Endothelial cell of umbilical vein (primary cell): Measurements from ENCODE around the gene ABCG5. TPM values are rescaled to one million over a fixed set of nuclear protein-coding genes. Genes with fewer than 3 reads are reported as not detected.

ENCODE experiments used
- Bru-seq: library from RNA; stranded (reverse); fragments of 400-500 nt; gene quantifications from one replicate; lab custom pipeline; 2021; lab: Mats Ljungman, UMichigan
- BruChase-seq, 2 experiments: library from RNA; stranded (reverse); fragments of 400-500 nt; gene quantifications; one replicate each; lab custom pipeline; 2021; lab: Mats Ljungman, UMichigan
- BruUV-seq: library from RNA; stranded (reverse); fragments of 400-500 nt; replicated peaks from 2 replicates; lab custom pipeline; 2021; lab: Mats Ljungman, UMichigan
- CTCF ChIA-PET: fragments of 300-600, 350-600 bp; sonication (Branson Sonifier 250); formaldehyde crosslinking; loops from one replicate; lab custom pipeline; 2021; ENCODE audit warnings: antibody characterized with exemption, inconsistent platforms; lab: Charles Lee
- POLR2A ChIA-PET: fragments of 300-600, 350-600 bp; sonication (Branson Sonifier 250); formaldehyde crosslinking; loops from one replicate; lab custom pipeline; 2021; ENCODE audit warnings: antibody characterized with exemption, inconsistent platforms; lab: Charles Lee
- DNase-seq: peaks from one replicate; pipeline ENCODE4 v3.0.0-alpha.2; 2011; ENCODE audit warnings: low read depth, low spot score
- FAIRE-seq: peaks from 2 replicates; lab custom pipeline; 2011; peaks lifted over from hg19 to GRCh38; lab: Jason Lieb, UNC
- H2AFZ ChIP-seq: 2 replicates; pipeline ENCODE4 v1.6.0; 2012; ENCODE audit warnings: low read depth, low read length, control low read depth, inconsistent platforms
- H3K27ac ChIP-seq: 2 replicates; pipeline ENCODE4 v1.5.1; 2011; ENCODE audit warnings: low read depth, mild to moderate bottlenecking, control low read depth, low read length, moderate library complexity; ENCODE audit not compliant: insufficient read depth
- H3K27me3 ChIP-seq, 2 experiments: 2 replicates each; pipeline versions ENCODE4 v1.6.0 to v1.6.1; 2011; ENCODE audit warnings: low read length in 2 of 2, mixed read lengths in 1 of 2; ENCODE audit not compliant: control insufficient read depth in 2 of 2, insufficient read depth in 2 of 2
- H3K36me3 ChIP-seq, 2 experiments: 2 replicates in 1 of 2; 3 replicates in 1 of 2; pipeline ENCODE4 v1.5.1; 2011; ENCODE audit warnings: low read length in 2 of 2, mild to moderate bottlenecking in 1 of 2, moderate library complexity in 1 of 2; ENCODE audit not compliant: control insufficient read depth in 2 of 2, insufficient read depth in 2 of 2; ENCODE audit errors: extremely low read depth in 1 of 2
- H3K4me1 ChIP-seq: 3 replicates; pipeline ENCODE4 v1.5.1; 2011; ENCODE audit warnings: mild to moderate bottlenecking, low read length; ENCODE audit not compliant: control insufficient read depth, insufficient read depth; ENCODE audit errors: extremely low read depth
- H3K4me2 ChIP-seq: 2 replicates; pipeline ENCODE4 v1.6.1; 2011; ENCODE audit warnings: low read length, control low read depth, mixed read lengths; ENCODE audit not compliant: insufficient read depth
- H3K4me3 ChIP-seq, 3 experiments: fragments of 200-600 bp in 1 of 3; sonication (generic), shearing (Covaris generic) in 1 of 3; replicated peaks in 1 of 3; 2 replicates each; pipeline ENCODE4 v1.5.1; 2011 to 2016; ENCODE audit warnings: control low read depth in 3 of 3, low read length in 3 of 3, mild to moderate bottlenecking in 2 of 3, inconsistent platforms in 1 of 3, low read depth in 1 of 3, moderate library complexity in 1 of 3; ENCODE audit not compliant: insufficient read depth in 1 of 3
- H3K79me2 ChIP-seq: 2 replicates; pipeline ENCODE4 v1.6.0; 2012; ENCODE audit warnings: low read length, inconsistent platforms; ENCODE audit not compliant: control insufficient read depth, insufficient read depth
- H3K9ac ChIP-seq: replicated peaks from 2 replicates; pipeline ENCODE3; 2011; ENCODE audit warnings: low read length, control low read depth; ENCODE audit not compliant: insufficient read depth; ENCODE audit errors: extremely low read depth
- H3K9me1 ChIP-seq: replicated peaks from 3 replicates; pipeline ENCODE4 v1.6.0; 2011; ENCODE audit warnings: mild to moderate bottlenecking, low read length; ENCODE audit not compliant: control insufficient read depth, insufficient read depth; ENCODE audit errors: extremely low read depth
- H3K9me3 ChIP-seq: replicated peaks from 2 replicates; pipeline ENCODE4 v1.5.1; 2012; ENCODE audit warnings: low read length, inconsistent platforms; ENCODE audit not compliant: control insufficient read depth, insufficient read depth
- H4K20me1 ChIP-seq: replicated peaks from 2 replicates; pipeline ENCODE3; 2011; ENCODE audit warnings: mild to moderate bottlenecking, low read length; ENCODE audit not compliant: control insufficient read depth, insufficient read depth; ENCODE audit errors: extremely low read depth
- EZH2 ChIP-seq: IDR thresholded peaks from 2 replicates; pipeline ENCODE4 v1.6.1; 2012; ENCODE audit warnings: borderline replicate concordance, low read depth, mild to moderate bottlenecking, moderate library complexity, low read length, inconsistent platforms; ENCODE audit not compliant: severe bottlenecking
- FOS ChIP-seq: IDR thresholded peaks from 2 replicates; pipeline ENCODE4 v1.6.1; 2011; ENCODE audit warnings: mild to moderate bottlenecking, low read length, moderate library complexity, borderline replicate concordance; ENCODE audit not compliant: insufficient read depth
- GATA2 ChIP-seq: IDR thresholded peaks from 2 replicates; pipeline ENCODE4 v1.7.0; 2011; ENCODE audit warnings: low read depth, mild to moderate bottlenecking, moderate library complexity, mixed read lengths, low read length; ENCODE audit not compliant: insufficient read length, insufficient read depth
- JUN ChIP-seq: IDR thresholded peaks from 2 replicates; pipeline ENCODE4 v1.6.1; 2011; ENCODE audit warnings: borderline replicate concordance, low read depth; ENCODE audit not compliant: insufficient read length, insufficient read depth
- MYC ChIP-seq: IDR thresholded peaks from one replicate; pipeline ENCODE4 v1.6.1; 2011; ENCODE audit warnings: mild to moderate bottlenecking, low read depth, low read length
- POLR2A ChIP-seq: IDR thresholded peaks from 2 replicates; pipeline ENCODE4 v1.6.1; 2012; ENCODE audit warnings: low read depth, mild to moderate bottlenecking, control low read depth, low read length
- POLR2AphosphoS5 ChIP-seq: IDR thresholded peaks from 2 replicates; pipeline ENCODE4 v1.6.1; 2012; ENCODE audit warnings: low read depth, mild to moderate bottlenecking, control low read depth, low read length, moderate library complexity; ENCODE audit not compliant: insufficient read depth
- dilution Hi-C: fragments of 300-500 bp; cut with MboI; formaldehyde crosslinking; loops from one replicate; pipeline ENCODE4 v1.15.0; 2019; ENCODE audit warnings: low sequenced_read_pairs; ENCODE audit not compliant: extremely low pct_ligation_motif_present
- intact Hi-C: fragments of 100-400 bp; cut with micrococcal nuclease; formaldehyde crosslinking; loops from one replicate; pipeline ENCODE4 v1.10.0; 2022
- long read RNA-seq: library from polyadenylated mRNA; stranded (forward); transcript quantifications from one replicate; pipeline ENCODE4 v2.0.0, GENCODE V29; 2021
- polyA minus RNA-seq, 3 experiments: library from RNA; depleted of rRNA, polyadenylated mRNA; stranded (reverse); fragments of >200 nt; gene quantifications; 1 replicate in 1 of 3; 2 replicates in 2 of 3; pipeline ENCODE4 v1.2.3, GENCODE V29; 2011
- polyA plus RNA-seq, 4 experiments: library from polyadenylated mRNA; depleted of rRNA in 3 of 4; stranded (reverse) in 3 of 4; unstranded in 1 of 4; fragments of >200 nt; gene quantifications; 2 replicates each; pipeline versions ENCODE4 v1.2.1 to v1.2.3, GENCODE V29; 2011 to 2012; ENCODE audit warnings: missing spikeins in 1 of 4
- total RNA-seq: library from RNA; stranded (reverse); gene quantifications from 2 replicates; pipeline ENCODE4 v1.2.3, GENCODE V29; 2021
- TF ChIP-seq, protein P1 (sequence below): IDR thresholded peaks from 2 replicates; pipeline ENCODE4 v1.6.1; 2011; ENCODE audit not compliant: insufficient read depth, insufficient read length
- TF ChIP-seq, protein P2 (sequence below), 2 donors: IDR thresholded peaks; 1 replicate in 1 of 2; 2 replicates in 1 of 2; pipeline ENCODE4 v1.5.1; 2011; ENCODE audit warnings: low read length in 2 of 2, mild to moderate bottlenecking in 2 of 2, moderate library complexity in 2 of 2, control low read depth in 1 of 2, inconsistent platforms in 1 of 2, low read depth in 1 of 2; ENCODE audit not compliant: insufficient read depth in 1 of 2; ENCODE audit errors: extremely low read depth in 1 of 2

Gene ABCG5
- total RNA-seq (not detected in 2 replicates), polyA plus RNA-seq (not detected in 2 replicates), polyA minus RNA-seq (not detected in 2 replicates), Bru-seq, nascent RNA (not detected), BruChase-seq, experiment 1, labeled RNA remaining after a 6-hour chase (not detected), BruChase-seq, experiment 2, labeled RNA remaining after a 2-hour chase (not detected)
- polyA plus RNA-seq (2011; cell fraction: cytosol; rRNA removed), result not detected in 2 replicates
- not detected in 2 replicates for polyA plus RNA-seq (2011; cell fraction: nucleus; rRNA removed)
- not detected in 2 replicates for polyA plus RNA-seq (2012)
- not detected for polyA minus RNA-seq (2011; cell fraction: cytosol; rRNA and poly(A)+ RNA removed)
- not detected in 2 replicates for polyA minus RNA-seq (2011; cell fraction: nucleus; rRNA and poly(A)+ RNA removed)
- long read RNA-seq, result 0 reads

DNA sequence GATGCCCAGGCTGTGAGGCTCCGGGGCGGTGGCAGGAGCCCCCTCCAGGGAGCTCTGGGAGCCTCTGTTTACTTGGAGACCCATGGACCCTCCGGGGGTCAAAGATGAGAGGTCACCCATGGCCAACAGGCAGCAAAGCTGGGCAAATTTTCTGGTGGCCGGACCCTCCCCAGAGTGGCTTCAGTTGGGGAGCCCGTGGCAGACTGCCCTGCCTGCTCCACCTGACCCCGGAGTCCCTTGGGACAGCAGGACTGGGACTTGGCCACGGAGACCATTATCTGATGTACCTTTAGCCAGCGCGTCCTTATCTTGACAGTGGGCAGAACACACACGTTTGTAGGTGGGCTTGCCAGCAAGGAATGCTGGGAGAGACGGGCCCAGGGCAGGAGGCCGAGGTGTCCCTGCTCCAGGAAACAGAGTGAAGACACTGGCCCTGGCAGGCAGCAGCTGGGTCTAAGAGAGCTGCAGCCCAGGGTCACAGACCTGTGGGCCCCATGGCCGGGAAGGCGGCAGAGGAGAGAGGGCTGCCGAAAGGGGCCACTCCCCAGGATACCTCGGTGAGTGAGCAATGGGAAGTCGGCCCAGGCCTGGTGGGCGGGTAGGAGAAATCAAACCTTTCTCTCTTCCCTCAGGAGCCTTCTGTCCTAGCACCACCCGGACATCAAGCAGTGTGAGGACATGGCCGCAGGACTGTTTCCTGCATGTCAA, at the start of gene ABCG5, which contains the start of gene ABCG8:
TSS of gene ABCG5 (minus strand) at position 280 of the 708 bp plus-strand sequence. CDS start at position 120, 160 bp downstream.
TSS of gene ABCG8 (plus strand) at position 412 of the 708 bp plus-strand sequence. CDS start at position 495, 83 bp downstream.
- TF ChIP-seq EZH2 (no peak), MYC (no peak), GATA2 (no peak), POLR2AphosphoS5 (no peak), FOS (no peak), POLR2A (no peak), JUN (no peak)
- TF ChIP-seq, protein P1, sequence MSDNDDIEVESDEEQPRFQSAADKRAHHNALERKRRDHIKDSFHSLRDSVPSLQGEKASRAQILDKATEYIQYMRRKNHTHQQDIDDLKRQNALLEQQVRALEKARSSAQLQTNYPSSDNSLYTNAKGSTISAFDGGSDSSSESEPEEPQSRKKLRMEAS, result no peak
- TF ChIP-seq, protein P2, sequence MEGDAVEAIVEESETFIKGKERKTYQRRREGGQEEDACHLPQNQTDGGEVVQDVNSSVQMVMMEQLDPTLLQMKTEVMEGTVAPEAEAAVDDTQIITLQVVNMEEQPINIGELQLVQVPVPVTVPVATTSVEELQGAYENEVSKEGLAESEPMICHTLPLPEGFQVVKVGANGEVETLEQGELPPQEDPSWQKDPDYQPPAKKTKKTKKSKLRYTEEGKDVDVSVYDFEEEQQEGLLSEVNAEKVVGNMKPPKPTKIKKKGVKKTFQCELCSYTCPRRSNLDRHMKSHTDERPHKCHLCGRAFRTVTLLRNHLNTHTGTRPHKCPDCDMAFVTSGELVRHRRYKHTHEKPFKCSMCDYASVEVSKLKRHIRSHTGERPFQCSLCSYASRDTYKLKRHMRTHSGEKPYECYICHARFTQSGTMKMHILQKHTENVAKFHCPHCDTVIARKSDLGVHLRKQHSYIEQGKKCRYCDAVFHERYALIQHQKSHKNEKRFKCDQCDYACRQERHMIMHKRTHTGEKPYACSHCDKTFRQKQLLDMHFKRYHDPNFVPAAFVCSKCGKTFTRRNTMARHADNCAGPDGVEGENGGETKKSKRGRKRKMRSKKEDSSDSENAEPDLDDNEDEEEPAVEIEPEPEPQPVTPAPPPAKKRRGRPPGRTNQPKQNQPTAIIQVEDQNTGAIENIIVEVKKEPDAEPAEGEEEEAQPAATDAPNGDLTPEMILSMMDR (IDR thresholded peaks at IDR 0.05; ENCODE audit: extremely low read depth in 1 of 2, insufficient read depth in 1 of 2, low read depth in 1 of 2, low read length in 2 of 2), result no peak
- CTCF ChIA-PET, result no interaction called here
- Histone ChIP-seq H3K4me3 (no peak within 1 kb of the TSS), H3K27me3 (peaks cover 3% of the 10 kb centered on the region in 2 experiments), H3K4me2 (no peak within 1 kb of the TSS), H3K9ac (no peak within 1 kb of the TSS), H3K9me3 (no peaks in the 10 kb centered on the region), H3K36me3 (no peaks in the 10 kb centered on the region), H4K20me1 (no peaks in the 10 kb centered on the region), H3K27ac (no peak within 1 kb of the TSS), H3K79me2 (no peaks in the 10 kb centered on the region), H3K9me1 (no peaks in the 10 kb centered on the region), H2AFZ (no peak within 1 kb of the TSS), H3K4me1 (no peaks in the 10 kb centered on the region)
- BruUV-seq, result no TSS peak
- intact Hi-C loops (no loop called here), dilution Hi-C loops (no loop called here)
- DNase-seq, result no peak
- FAIRE-seq, result no peak
- POLR2A ChIA-PET, result no interaction called here
